GM21447 (cell line): ENCODE measurements around the gene SARDH.

Experiments used
- ATAC-seq: cut with Tn5 transposase; IDR thresholded peaks from one replicate; pipeline ENCODE4 v1.9.1; 2021; ENCODE audit not compliant: unreplicated experiment

Gene SARDH

DNA sequence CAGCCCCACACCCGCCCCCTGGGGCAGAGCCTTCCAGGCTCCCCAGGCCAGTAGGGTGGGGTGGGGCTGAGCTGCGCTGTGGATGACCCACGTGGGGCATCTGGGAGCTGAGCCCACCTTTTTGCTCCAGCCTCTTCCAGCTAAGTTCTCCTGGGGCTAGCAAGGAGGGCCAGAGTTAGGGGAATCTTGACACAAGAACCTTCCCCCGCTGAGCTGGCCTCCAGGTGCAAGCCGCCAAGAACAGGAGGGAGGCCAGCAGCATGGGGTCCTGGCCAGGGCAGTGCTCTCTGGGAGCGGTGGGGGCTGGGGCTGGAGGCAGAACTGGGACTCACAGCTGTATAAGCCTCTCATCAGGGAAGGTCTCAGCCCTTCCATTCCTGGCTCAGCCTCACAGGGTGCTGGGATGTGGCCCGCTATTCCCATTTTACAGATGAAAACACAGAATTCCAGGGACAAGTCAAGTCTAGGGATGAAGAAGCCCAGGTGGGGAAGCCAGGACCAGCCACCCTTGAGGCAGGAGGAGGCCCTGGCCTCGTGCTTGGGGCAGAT lies 21.5 kb downstream of the SARDH start:
- no peak for ATAC-seq

- no peak for ATAC-seq
These were observed 22.1 kb downstream of the SARDH start for GRCh38 chr9:133715866-133716563.

GRCh38 chr9:133715295-133715865 lies 22.8 kb downstream of the SARDH start:
- no peak for ATAC-seq

GRCh38 chr9:133714606-133715294 lies 23.4 kb downstream of the SARDH start:
- ATAC-seq, result no peak

DNA sequence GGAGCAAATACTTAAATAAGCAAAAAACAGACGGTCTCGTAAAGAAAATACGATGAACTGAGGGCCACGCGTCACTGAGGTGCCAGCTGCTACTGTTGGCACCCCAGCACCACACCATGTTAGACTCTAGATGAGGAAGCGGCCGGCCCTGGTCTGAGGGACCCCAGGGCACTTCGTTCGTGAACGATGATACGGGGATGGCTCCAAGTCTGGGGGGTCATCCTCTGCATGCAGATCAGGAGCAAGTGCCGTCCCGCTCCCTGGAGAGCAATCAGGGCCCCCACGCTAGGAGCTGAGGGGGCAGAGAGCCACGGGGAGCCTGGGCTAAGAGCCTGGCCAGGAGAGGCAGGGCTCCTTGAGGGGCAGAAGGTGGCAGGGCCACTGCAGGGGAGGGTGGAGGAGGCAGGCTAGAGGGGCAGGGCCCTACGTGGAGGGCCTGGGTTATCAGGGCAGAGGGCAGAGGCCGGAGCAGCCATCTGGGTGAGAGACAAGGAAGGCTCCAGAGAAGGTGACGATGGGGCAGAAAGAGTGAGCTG lies 24.1 kb downstream of the SARDH start:
- ATAC-seq, result no peak

DNA sequence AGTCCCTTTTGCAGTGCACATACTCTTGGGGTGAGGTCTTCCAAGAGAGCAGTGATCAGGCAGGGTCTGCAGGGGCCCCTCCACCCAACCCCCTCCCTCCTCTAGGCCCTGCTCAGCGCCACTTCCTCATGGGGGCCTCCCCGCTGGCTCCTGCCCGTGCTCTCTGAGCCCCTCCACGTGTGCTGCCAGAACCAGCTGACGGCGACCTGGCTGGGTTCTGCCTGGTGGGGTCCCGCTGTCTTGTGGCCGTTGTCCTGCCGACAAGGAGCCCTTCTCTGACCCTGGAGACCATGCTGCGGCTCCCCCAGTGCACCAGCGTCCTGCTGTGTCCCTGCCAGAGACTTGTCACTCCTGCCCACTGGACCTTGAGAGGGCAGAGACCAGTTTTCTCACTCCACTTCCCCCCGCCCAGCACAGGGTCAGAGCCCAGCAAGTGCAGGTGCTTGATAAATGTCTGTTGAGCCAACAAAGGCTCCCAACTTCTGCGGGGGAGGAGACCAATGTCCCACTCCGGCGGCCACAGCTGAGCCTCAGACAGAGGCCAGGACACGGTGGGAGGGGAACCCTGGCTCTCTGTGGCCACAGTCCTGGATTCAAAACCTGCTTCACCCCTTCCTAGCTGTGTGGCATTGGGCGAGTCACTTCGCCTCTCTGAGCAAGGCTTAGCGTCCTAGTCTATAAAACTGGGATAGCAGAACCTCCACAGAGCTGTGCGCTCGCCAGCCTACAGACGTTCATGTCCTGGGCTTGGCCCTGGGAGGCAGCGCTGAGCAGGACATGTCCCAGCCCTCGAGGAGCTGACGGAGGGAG lies 24.8 kb downstream of the SARDH start:
- ATAC-seq, result no peak

- no peak for ATAC-seq
These were observed 25.7 kb downstream of the SARDH start for GRCh38 chr9:133712221-133713100.

DNA sequence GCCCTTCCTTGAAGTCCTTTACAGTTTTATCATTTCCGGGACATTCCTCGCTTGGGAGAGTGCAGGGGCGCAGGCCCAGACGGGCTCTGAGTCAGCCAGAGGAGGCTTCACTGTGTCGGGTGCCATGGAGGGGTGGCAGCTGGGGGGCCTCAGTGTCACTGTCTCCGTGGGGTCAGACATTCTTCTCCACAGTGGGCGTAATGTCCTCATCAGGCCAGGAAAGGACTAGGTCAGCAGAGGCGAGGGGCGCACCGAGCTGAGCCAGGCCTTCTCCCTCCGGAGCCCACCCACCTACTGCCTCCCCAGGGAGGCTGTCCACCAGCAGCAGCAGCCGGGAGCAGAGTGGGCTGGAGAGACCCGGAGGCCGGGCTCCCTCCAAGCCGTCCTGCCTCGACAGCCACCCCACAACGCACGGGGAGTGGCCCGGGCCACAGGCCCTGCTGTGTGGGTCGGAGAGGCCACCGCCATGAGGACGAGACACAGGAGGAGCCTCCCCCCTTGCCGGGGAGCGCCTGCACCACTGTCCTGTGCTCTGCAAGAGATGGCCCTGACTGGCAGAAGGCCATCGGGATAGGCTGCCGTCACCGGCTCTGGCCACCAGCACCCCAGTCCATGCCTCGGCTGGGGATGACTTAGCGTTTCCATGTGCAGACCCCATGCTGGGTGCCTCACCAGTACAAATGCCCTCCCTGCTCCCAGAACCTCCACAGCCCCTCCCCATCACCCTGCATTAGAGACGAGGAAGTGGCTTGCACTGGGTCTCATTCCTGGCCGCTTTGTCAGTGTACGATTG lies 26.5 kb downstream of the SARDH start:
- ATAC-seq, result no peak

DNA sequence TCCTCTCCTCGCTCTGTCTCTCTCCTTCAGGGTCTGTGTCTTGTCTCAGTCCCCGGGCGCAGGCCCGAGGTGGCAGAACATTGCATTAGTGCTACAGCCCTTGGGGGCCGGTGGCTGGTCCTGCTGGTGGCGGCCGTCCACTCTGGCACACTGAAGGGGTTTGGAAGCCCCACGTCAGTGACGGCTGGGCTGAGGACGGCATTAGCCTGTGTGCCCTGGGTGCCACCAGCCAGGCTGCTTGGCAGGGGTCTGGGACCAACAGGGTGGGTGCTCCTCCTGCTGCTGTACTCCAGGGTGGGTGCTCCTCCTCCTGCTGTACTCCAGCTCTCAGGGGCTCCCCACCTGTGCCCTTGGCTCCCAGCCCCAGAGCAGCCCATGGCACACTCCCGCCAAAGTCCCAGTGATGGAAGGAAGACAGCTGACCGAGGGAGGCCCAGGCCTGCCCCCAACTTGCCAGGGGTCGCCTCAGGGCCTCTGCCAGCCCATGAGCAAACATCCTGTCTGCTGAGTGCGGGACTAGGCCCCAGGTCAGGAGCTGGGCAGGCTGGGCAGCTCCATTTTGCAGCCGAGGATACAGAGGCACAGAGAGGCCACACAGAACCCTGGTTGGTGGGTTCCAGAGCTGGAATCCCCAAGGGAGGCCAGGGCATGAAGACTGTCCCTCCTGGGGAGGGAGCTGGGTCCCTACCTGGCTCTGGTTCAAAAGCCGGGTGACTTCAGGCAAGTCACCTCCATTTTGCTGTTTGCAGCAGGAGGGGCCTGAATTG lies 27.3 kb downstream of the SARDH start:
- ATAC-seq, result no peak

GRCh38 chr9:133709691-133710571 lies 28.2 kb downstream of the SARDH start:
- ATAC-seq, result no peak

- ATAC-seq, result no peak
These were observed 29.0 kb downstream of the SARDH start for GRCh38 chr9:133709015-133709611.

GRCh38 chr9:133708246-133709014 lies 29.7 kb downstream of the SARDH start:
- no peak for ATAC-seq

DNA sequence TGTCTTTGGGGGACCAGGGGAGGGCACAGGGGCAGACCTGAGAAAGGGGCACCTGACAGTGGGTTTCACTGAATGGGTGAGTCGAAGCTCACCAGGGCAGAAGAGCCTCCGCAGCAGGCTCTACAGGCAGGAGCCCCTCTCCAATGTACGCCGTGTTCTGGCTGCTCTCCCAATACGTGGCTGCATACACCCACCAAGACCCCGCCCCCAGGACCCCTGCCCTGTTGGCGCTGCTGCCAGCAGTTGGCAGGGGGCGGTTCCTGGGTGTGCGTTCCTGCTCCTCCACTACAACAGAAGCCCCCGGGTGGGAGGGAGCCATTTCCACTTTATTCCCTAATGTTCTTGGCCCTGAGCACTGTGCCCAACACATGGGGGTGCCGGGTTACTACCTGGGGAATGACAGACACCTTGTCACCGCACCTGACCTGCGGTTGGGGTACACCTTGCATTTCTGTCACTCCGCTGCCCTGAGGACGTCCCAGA lies 30.3 kb downstream of the SARDH start:
- ATAC-seq, result no peak

DNA sequence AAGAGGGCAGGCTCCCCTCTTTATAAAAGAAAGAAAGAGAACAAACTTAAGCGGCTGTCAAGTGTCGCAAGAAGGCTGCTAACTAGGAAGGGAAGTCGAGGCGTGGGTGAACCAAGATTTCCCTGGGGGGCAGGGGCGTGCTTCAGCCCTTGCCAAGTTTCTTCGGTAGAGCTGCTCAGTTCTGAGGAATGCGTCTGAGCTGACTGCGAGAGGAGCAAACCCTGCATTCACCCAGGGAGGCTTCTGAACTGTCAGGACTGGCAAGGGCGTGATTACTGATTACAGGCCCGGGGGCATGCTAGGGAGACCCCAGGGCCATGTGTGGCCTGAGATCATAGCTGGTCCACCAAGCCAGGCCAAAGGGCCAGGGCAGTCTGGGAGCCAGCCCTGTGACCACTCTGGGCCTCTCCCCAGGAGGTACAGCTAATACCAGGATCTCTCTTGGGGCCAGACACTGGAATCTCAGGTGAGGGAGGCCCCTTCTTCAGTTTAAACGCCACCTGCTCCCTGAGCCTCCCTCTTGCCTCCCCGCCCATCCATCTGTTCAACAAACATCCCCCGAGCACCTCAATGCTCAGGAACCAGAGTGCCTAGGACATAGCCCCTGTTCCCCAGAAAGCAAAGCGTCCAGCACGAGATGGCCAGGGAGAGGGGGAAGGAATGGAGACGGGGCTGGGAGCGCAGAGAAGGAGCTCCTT lies 30.9 kb downstream of the SARDH start:
- ATAC-seq, result no peak

GRCh38 chr9:133706307-133707050 lies 31.7 kb downstream of the SARDH start:
- no peak for ATAC-seq
